Spleen (tissue), 11 donors: ENCODE data around the gene G2E3. TPM values are rescaled to one million over a fixed set of nuclear protein-coding genes. Genes with fewer than 3 reads are reported as not detected.

Source experiments
- DNase-seq: peaks from one replicate; pipeline ENCODE4 v3.0.0-alpha.2; 2020
- H3K27ac ChIP-seq, 8 donors: fragments of 200-600 bp; sonication (generic) in 7 of 8; 1 replicate in 4 of 8; 2 replicates in 4 of 8; pipeline versions ENCODE4 v1.5.0 to v1.8.0; 2016 to 2021; ENCODE audit warnings: inconsistent platforms in 4 of 8, mild to moderate bottlenecking in 4 of 8, moderate library complexity in 1 of 8
- H3K27me3 ChIP-seq, 7 donors: fragments of 200-600 bp; sonication (generic) in 6 of 7; replicated peaks in 1 of 7; 1 replicate in 4 of 7; 2 replicates in 3 of 7; pipeline versions ENCODE4 v1.5.0 to v1.8.0; 2016 to 2021; ENCODE audit warnings: inconsistent platforms in 3 of 7, mild to moderate bottlenecking in 1 of 7
- H3K36me3 ChIP-seq, 6 donors: fragments of 200-600 bp; sonication (generic) in 5 of 6; 1 replicate in 4 of 6; 2 replicates in 2 of 6; pipeline versions ENCODE4 v1.5.0 to v1.8.0; 2016 to 2021; ENCODE audit warnings: inconsistent platforms in 2 of 6
- H3K4me1 ChIP-seq, 6 donors: fragments of 200-600 bp; sonication (generic) in 5 of 6; 1 replicate in 3 of 6; 2 replicates in 3 of 6; pipeline versions ENCODE4 v1.5.0 to v1.8.0; 2016 to 2021; ENCODE audit warnings: inconsistent platforms in 3 of 6
- H3K4me3 ChIP-seq, 8 donors: fragments of 200-600 bp; sonication (generic) in 7 of 8; 1 replicate in 4 of 8; 2 replicates in 4 of 8; pipeline versions ENCODE4 v1.5.0 to v1.8.0; 2016 to 2021; ENCODE audit warnings: inconsistent platforms in 4 of 8, mild to moderate bottlenecking in 4 of 8, moderate library complexity in 2 of 8
- H3K9me3 ChIP-seq, 8 donors: fragments of 200-600 bp; sonication (generic) in 7 of 8; 1 replicate in 4 of 8; 2 replicates in 4 of 8; pipeline versions ENCODE4 v1.5.0 to v1.8.0; 2016 to 2021; ENCODE audit warnings: inconsistent platforms in 4 of 8
- CTCF ChIP-seq, 11 experiments: fragments of 200-600 bp in 7 of 11; fragments of 450-650 bp in 4 of 11; sonication (generic) in 4 of 11; IDR thresholded peaks in 8 of 11; conservative IDR thresholded peaks in 3 of 11; 1 replicate in 7 of 11; 2 replicates in 4 of 11; pipeline versions ENCODE4 v1.4.0 to v1.8.0; 2016 to 2021; ENCODE audit warnings: antibody characterized with exemption in 11 of 11, inconsistent platforms in 4 of 11, mild to moderate bottlenecking in 1 of 11
- POLR2A ChIP-seq, 3 donors: fragments of 450-650 bp; IDR thresholded peaks; one replicate each; pipeline ENCODE4 v1.5.1; 2017; ENCODE audit warnings: antibody characterized with exemption in 3 of 3, mild to moderate bottlenecking in 1 of 3
- POLR2AphosphoS5 ChIP-seq, 3 donors: sonication (generic); formaldehyde crosslinking; IDR thresholded peaks; one replicate each; pipeline ENCODE4 v1.5.1; 2017; ENCODE audit warnings: antibody characterized with exemption in 3 of 3
- WGBS, 5 donors: extraction: QIAGEN DNeasy Blood & Tissue Kit in 3 of 5; methylation state at CpG; one replicate each; pipeline versions ENCODE4 v1.1.5 to v1.1.7; 2013 to 2018; 5-methylcytosine and 5-hydroxymethylcytosine counted together
- intact Hi-C: fragments of 100-400 bp; cut with DNase I; formaldehyde crosslinking; loops from one replicate; pipeline ENCODE4 v1.15.0; 2023; ENCODE audit warnings: low total_unique reads
- polyA plus RNA-seq, 3 donors: library from polyadenylated mRNA; stranded (reverse); fragments of 200-250 nt; gene quantifications; one replicate each; pipeline ENCODE4 v1.2.1, GENCODE V29; 2013
- total RNA-seq, 7 donors: library from RNA; depleted of rRNA in 3 of 7; stranded (reverse); fragments of >200 nt in 3 of 7; fragmentation: NEBNext Ultra II Directional in 4 of 7; extraction: Animal tissue kit (Norgen Biotek cat#: 25700) in 4 of 7; gene quantifications; one replicate each; pipeline versions ENCODE4 v1.1.0 to v1.2.1, GENCODE V29; 2016 to 2021
- donor health status: healthy with polysubstance abuse.
- donor health status: DM: no; HTN: no; CAD: no; lungs with moderate emphysema.
- donor health status: DM: no; HTN: no; CAD: no.
- donor health status: Bipolar disorder and iron deficiency.
- donor health status: healthy.
- donor health status: DM: no; HTN: no; CAD: no.
- donor health status: DM: yes; HTN: yes; CAD: no.

The G2E3 gene
- total and polyA plus RNA-seq, 10 donors = 4.6 to 25.4 (median 19.1) TPM

- WGBS, 5 donors = 94 to 97% (median 96%) methylated on average over 3 of the region's 3 CpGs
- no peak for DNase-seq
- peaks cover 0 to 14% (median 0%) of the 10 kb centered on the region in 6 donors for H3K4me1 ChIP-seq
- H3K27me3 ChIP-seq = no peaks in the 10 kb centered on the region
- no peak overlapping the region for H3K27ac ChIP-seq
- intact Hi-C loops = loop anchor here (5.0 to 10.0 kb wide), 2 partner anchors 252 to 699 kb away; no protein-coding TSS in a partner anchor
- H3K9me3 ChIP-seq = no peaks in the 10 kb centered on the region
- no peak overlapping the region for H3K4me3 ChIP-seq
- H3K36me3 ChIP-seq = peaks cover 2 to 100% (median 55%) of the 10 kb centered on the region in 6 donors
- TF ChIP-seq POLR2A (IDR thresholded peaks at IDR 0.05) (no peak), CTCF (IDR thresholded peaks at IDR 0.05 in 8 of 11, conservative IDR thresholded peaks at IDR 0.05 in 3 of 11) (no peak), POLR2AphosphoS5 (IDR thresholded peaks at IDR 0.05) (no peak)
Observed at GRCh38 chr14:30655658-30656057, 96.7 kb downstream of the G2E3 start.

DNA sequence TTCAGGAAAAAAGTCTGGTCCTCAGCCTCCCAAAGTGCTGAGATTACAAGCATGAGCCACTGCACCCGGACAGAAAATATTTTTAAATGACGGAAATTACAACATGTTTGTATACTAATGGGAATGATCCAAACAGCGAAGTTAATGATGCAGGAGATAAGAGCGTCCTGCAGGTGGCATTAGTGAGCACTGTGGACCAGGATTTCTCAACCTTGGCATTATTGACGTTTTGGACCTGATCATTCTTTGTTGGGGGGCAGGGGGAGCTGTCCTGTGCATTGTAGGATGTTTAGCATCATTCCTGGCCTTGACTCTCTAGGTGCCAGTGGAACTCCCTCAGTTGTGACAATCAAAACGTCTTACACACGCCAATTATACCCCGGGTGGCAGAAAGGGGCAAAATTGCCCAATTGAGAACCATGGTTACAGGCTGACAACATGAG, 97.3 kb downstream of the G2E3 start:
- peaks cover 0 to 14% (median 0%) of the 10 kb centered on the region in 6 donors for H3K4me1 ChIP-seq
- H3K36me3 ChIP-seq = peaks cover 2 to 100% (median 54%) of the 10 kb centered on the region in 6 donors
- TF ChIP-seq CTCF (IDR thresholded peaks at IDR 0.05 in 8 of 11, conservative IDR thresholded peaks at IDR 0.05 in 3 of 11) (peak in 10 of 11 experiments; percentile 32 to 66 (median 58)), POLR2AphosphoS5 (IDR thresholded peaks at IDR 0.05) (no peak)
- peak overlapping the region in 1 of 8 donors; percentile 5 for H3K27ac ChIP-seq
- no peak for DNase-seq
- 56 to 70% (median 59%) methylated on average over 8 of the region's 8 CpGs for WGBS, 5 donors
- H3K4me3 ChIP-seq = no peak overlapping the region
- H3K9me3 ChIP-seq = no peaks in the 10 kb centered on the region
- H3K27me3 ChIP-seq = no peaks in the 10 kb centered on the region
- intact Hi-C loops = loop anchor here (5.0 to 10.0 kb wide), 2 partner anchors 251 to 699 kb away; no protein-coding TSS in a partner anchor

- Histone ChIP-seq H3K4me1 (peaks cover 0 to 14% (median 0%) of the 10 kb centered on the region in 6 donors), H3K9me3 (no peaks in the 10 kb centered on the region), H3K27ac (no peak overlapping the region), H3K36me3 (peaks cover 2 to 99% (median 50%) of the 10 kb centered on the region in 6 donors), H3K4me3 (no peak overlapping the region), H3K27me3 (no peaks in the 10 kb centered on the region)
- 81 to 100% (median 90%) methylated on average over 2 of the region's 2 CpGs for whole genome bisulfite sequencing, 5 donors
- intact Hi-C loops = loop anchor here (5.0 to 10.0 kb wide), 2 partner anchors 250 to 698 kb away; no protein-coding TSS in a partner anchor
- no peak for DNase-seq
- TF ChIP-seq CTCF (IDR thresholded peaks at IDR 0.05 in 8 of 11, conservative IDR thresholded peaks at IDR 0.05 in 3 of 11) (no peak), POLR2A (IDR thresholded peaks at IDR 0.05) (no peak), POLR2AphosphoS5 (IDR thresholded peaks at IDR 0.05) (no peak)
Observed at GRCh38 chr14:30657050-30657449, 98.1 kb downstream of the G2E3 start.

GRCh38 chr14:30657606-30658163, 98.7 kb downstream of the G2E3 start:
- TF ChIP-seq CTCF (IDR thresholded peaks at IDR 0.05 in 8 of 11, conservative IDR thresholded peaks at IDR 0.05 in 3 of 11) (peak in 5 of 11 experiments; percentile 14 to 34 (median 29)), POLR2A (IDR thresholded peaks at IDR 0.05) (no peak), POLR2AphosphoS5 (IDR thresholded peaks at IDR 0.05) (no peak)
- Histone ChIP-seq H3K4me1 (peaks cover 0 to 14% (median 0%) of the 10 kb centered on the region in 6 donors), H3K9me3 (no peaks in the 10 kb centered on the region), H3K27me3 (no peaks in the 10 kb centered on the region), H3K36me3 (peaks cover 2 to 99% (median 47%) of the 10 kb centered on the region in 6 donors), H3K27ac (no peak overlapping the region), H3K4me3 (no peak overlapping the region)
- 53 to 64% (median 59%) methylated on average over 2 of the region's 2 CpGs for WGBS, 5 donors
- intact Hi-C loops = loop anchor here (5.0 to 10.0 kb wide), 2 partner anchors 250 to 697 kb away; no protein-coding TSS in a partner anchor
- no peak for DNase-seq
